Measurements from ENCODE around the gene PTPRA. TPM values are rescaled to one million over a fixed set of nuclear protein-coding genes. Genes with fewer than 3 reads are reported as not detected.
"Not testable (repeated sequence)": the region's sequence is repeated elsewhere in the genome, so short reads cannot be mapped to it uniquely, and the experiment has no call there.

The PTPRA gene
- total and polyA plus RNA-seq, 9 of the 15 experiments (the other 6 are each of a cell fraction or from before 2014, with no cell fraction given): 3.4 to 80.5 (median 28.0) TPM

GRCh38 chr20:2894221-2894620 is 20.9 kb downstream of the PTPRA start:
- H4K20me1 ChIP-seq (replicated peaks; ENCODE audit: control insufficient read depth, insufficient read depth, low read length): no peaks in the 10 kb centered on the region
- no peak overlapping the region for H3K4me3 ChIP-seq
- H3K4me2 ChIP-seq (ENCODE audit: insufficient read depth, low read length): no peak overlapping the region
- peaks cover 3% of the 10 kb centered on the region; the same call in 1 of the 2 replicates for H3K9me3 ChIP-seq (replicated peaks; ENCODE audit: control insufficient read depth, insufficient read depth, low read depth, low read length)
- peaks cover 8 to 34% of the 10 kb centered on the region in 2 experiments for H3K4me1 ChIP-seq (replicated peaks in 1 of 2; ENCODE audit: control insufficient read depth in 2 of 2, insufficient read depth in 2 of 2, low read length in 2 of 2)
- DNase-seq (ENCODE audit: extremely low read depth in 1 of 4, low spot score in 3 of 4) (no peak), ATAC-seq (no peak), FAIRE-seq (no peak)
- intact Hi-C loops (cut with micrococcal nuclease) (no loop called here), in situ Hi-C loops (cut with MboI) (no loop called here)
- 100% methylated on average over 2 of the region's 2 CpGs for WGBS (ENCODE audit: insufficient coverage, low coverage, missing lambda C conversion rate)
- no TSS peak for BruUV-seq (replicated peaks)
- ChIA-PET CTCF (ENCODE audit: low intra/inter-chr PET ratio) (no interaction called here), POLR2A (no interaction called here)
- no peaks in the 10 kb centered on the region for H3K27me3 ChIP-seq (ENCODE audit: control insufficient read depth in 2 of 2, insufficient read depth in 2 of 2, low read length in 2 of 2)
- no peak overlapping the region for H2AFZ ChIP-seq (ENCODE audit: low read depth, low read length)
- no peak overlapping the region for H3K27ac ChIP-seq (ENCODE audit: extremely low read depth, low read depth, low read length)
- peaks cover 3% of the 10 kb centered on the region for H3K9me1 ChIP-seq (ENCODE audit: control insufficient read depth, insufficient read depth, low read length)
- TF ChIP-seq TBL1XR1 (IDR thresholded peaks at IDR 0.05; ENCODE audit: low read length in 2 of 2) (no peak), ZFP91 (CRISPR knock-in tag; IDR thresholded peaks at IDR 0.05) (no peak), ZFP1 (CRISPR knock-in tag; IDR thresholded peaks at IDR 0.05) (no peak), PHTF2 (CRISPR knock-in tag; IDR thresholded peaks at IDR 0.05) (no peak), ETV5 (CRISPR knock-in tag; IDR thresholded peaks at IDR 0.05; ENCODE audit: low read depth) (no peak), HEY1 (CRISPR knock-in tag; IDR thresholded peaks at IDR 0.05; ENCODE audit: borderline replicate concordance) (no peak)
- no peak overlapping the region for H3K9ac ChIP-seq (ENCODE audit: insufficient read depth in 1 of 2, low read depth in 2 of 2, low read length in 2 of 2)
- H3K36me3 ChIP-seq (ENCODE audit: control insufficient read depth, insufficient read depth, low read length): peaks cover 10% of the 10 kb centered on the region
- peaks cover 82% of the 10 kb centered on the region for H3K79me2 ChIP-seq (ENCODE audit: control insufficient read depth, insufficient read depth, low read length)

- H3K9me3 ChIP-seq (replicated peaks; ENCODE audit: control insufficient read depth, insufficient read depth, low read depth, low read length); H3K4me3 ChIP-seq; H3K9me1 ChIP-seq (ENCODE audit: control insufficient read depth, insufficient read depth, low read length); FAIRE-seq; H3K4me2 ChIP-seq (ENCODE audit: insufficient read depth, low read length); BruUV-seq (replicated peaks); DNase-seq (ENCODE audit: extremely low read depth in 1 of 4, low spot score in 3 of 4); CTCF ChIA-PET (ENCODE audit: low intra/inter-chr PET ratio); H3K9ac ChIP-seq (ENCODE audit: insufficient read depth in 1 of 2, low read depth in 2 of 2, low read length in 2 of 2); ATAC-seq; H3K27me3 ChIP-seq (ENCODE audit: control insufficient read depth in 2 of 2, insufficient read depth in 2 of 2, low read length in 2 of 2); H2AFZ ChIP-seq (ENCODE audit: low read depth, low read length); H3K27ac ChIP-seq (ENCODE audit: extremely low read depth, low read depth, low read length); intact Hi-C loops (cut with micrococcal nuclease); in situ Hi-C loops (cut with MboI); H4K20me1 ChIP-seq (replicated peaks; ENCODE audit: control insufficient read depth, insufficient read depth, low read length): not testable (repeated sequence)
- peaks cover 80% of the 10 kb centered on the region for H3K79me2 ChIP-seq (ENCODE audit: control insufficient read depth, insufficient read depth, low read length)
- H3K4me1 ChIP-seq (replicated peaks in 1 of 2; ENCODE audit: control insufficient read depth in 2 of 2, insufficient read depth in 2 of 2, low read length in 2 of 2): peaks cover 3 to 25% of the 10 kb centered on the region in 2 experiments
- 93% methylated on average over 3 of the region's 3 CpGs for WGBS (ENCODE audit: insufficient coverage, low coverage, missing lambda C conversion rate)
- H3K36me3 ChIP-seq (ENCODE audit: control insufficient read depth, insufficient read depth, low read length): peaks cover 10% of the 10 kb centered on the region
- POLR2A ChIA-PET: interaction anchor here (0.5 to 0.8 kb wide), 2 partner anchors 22 kb away, joined by 3 to 4 read pairs; no protein-coding TSS in a partner anchor
Observed at GRCh38 chr20:2895154-2895553, 21.9 kb downstream of the PTPRA start.

Data from K562 (cell line).